IMR-90 (cell line): Measurements from ENCODE around the gene RAB15. TPM values are rescaled to one million over a fixed set of nuclear protein-coding genes. Genes with fewer than 3 reads are reported as not detected.

Experiments
- ATAC-seq: fragments of 200-7000 bp; cut with Tn5 transposase; 2 replicates; pipeline ENCODE4 v1.9.1; 2020; ENCODE audit warnings: low read depth, mild to moderate bottlenecking, moderate library complexity
- BruUV-seq: library from RNA; stranded (reverse); fragments of 400-500 nt; replicated peaks from 2 replicates; lab custom pipeline; 2021; lab: Mats Ljungman, UMichigan
- CTCF ChIA-PET: fragments of 300-600 bp; formaldehyde crosslinking; extraction: SDS; loops from one replicate; lab custom pipeline; 2021; ENCODE audit warnings: antibody characterized with exemption; lab: Yijun Ruan, JAX
- POLR2A ChIA-PET: fragments of 300-600 bp; sonication (Branson Sonifier 250); formaldehyde crosslinking; loops from one replicate; lab custom pipeline; 2022; ENCODE audit warnings: antibody characterized with exemption; ENCODE audit not compliant: unreplicated experiment; lab: Charles Lee
- DNase-seq: peaks from one replicate; pipeline ENCODE4 v3.0.0; 2013
- H2AFZ ChIP-seq: replicated peaks from 2 replicates; pipeline ENCODE3; 2013; ENCODE audit warnings: low read length, mild to moderate bottlenecking; ENCODE audit not compliant: poor library complexity
- H2AK5ac ChIP-seq: 2 replicates; pipeline ENCODE4 v1.6.1; 2013; ENCODE audit warnings: low read depth, low read length, inconsistent platforms
- H2AK9ac ChIP-seq: replicated peaks from 2 replicates; pipeline ENCODE3; 2013; ENCODE audit warnings: mild to moderate bottlenecking, low read depth, low read length, moderate library complexity; ENCODE audit not compliant: poor library complexity
- H2BK120ac ChIP-seq: 2 replicates; pipeline ENCODE4 v1.6.1; 2013; ENCODE audit warnings: low read depth, low read length, inconsistent platforms
- H2BK15ac ChIP-seq: 3 replicates; pipeline ENCODE4 v1.6.1; 2013; ENCODE audit warnings: low read depth, low read length, inconsistent platforms
- H2BK20ac ChIP-seq: 2 replicates; pipeline ENCODE4 v1.6.1; 2013; ENCODE audit warnings: low read depth, mild to moderate bottlenecking, inconsistent platforms, low read length, moderate library complexity
- H2BK5ac ChIP-seq: 2 replicates; pipeline ENCODE4 v1.6.1; 2013; ENCODE audit warnings: mild to moderate bottlenecking, low read depth, low read length, inconsistent platforms; ENCODE audit not compliant: poor library complexity, severe bottlenecking
- H3K14ac ChIP-seq: replicated peaks from 2 replicates; pipeline ENCODE4 v1.6.1; 2013; ENCODE audit warnings: low read depth, low read length, inconsistent platforms
- H3K18ac ChIP-seq: 2 replicates; pipeline ENCODE4 v1.6.1; 2013; ENCODE audit warnings: low read depth, low read length, control low read depth
- H3K23ac ChIP-seq: 2 replicates; pipeline ENCODE4 v1.6.1; 2013; ENCODE audit warnings: low read depth, low read length, inconsistent platforms
- H3K27ac ChIP-seq: 2 replicates; pipeline ENCODE4 v1.5.1; 2013; ENCODE audit warnings: mild to moderate bottlenecking, control low read depth, low read length; ENCODE audit not compliant: insufficient read depth
- H3K27me3 ChIP-seq: 2 replicates; pipeline ENCODE4 v1.6.1; 2013; ENCODE audit warnings: low read length; ENCODE audit not compliant: control insufficient read depth, insufficient read depth
- H3K36me3 ChIP-seq: 2 replicates; pipeline ENCODE4 v1.6.1; 2013; ENCODE audit warnings: low read length, mixed read lengths; ENCODE audit not compliant: control insufficient read depth, insufficient read depth
- H3K4ac ChIP-seq: 2 replicates; pipeline ENCODE4 v1.6.1; 2013; ENCODE audit warnings: low read depth, low read length, inconsistent platforms
- H3K4me1 ChIP-seq: 2 replicates; pipeline ENCODE4 v1.6.1; 2013; ENCODE audit warnings: low read length, mixed read lengths; ENCODE audit not compliant: control insufficient read depth, insufficient read depth
- H3K4me2 ChIP-seq: 2 replicates; pipeline ENCODE4 v1.6.1; 2013; ENCODE audit warnings: low read depth, mild to moderate bottlenecking, control low read depth, low read length, moderate library complexity
- H3K4me3 ChIP-seq: 2 replicates; pipeline ENCODE4 v1.5.1; 2013; ENCODE audit warnings: low read depth, mild to moderate bottlenecking, control low read depth, low read length, moderate library complexity; ENCODE audit not compliant: insufficient read depth
- H3K56ac ChIP-seq: 2 replicates; pipeline ENCODE4 v1.6.1; 2013; ENCODE audit warnings: low read length, inconsistent platforms; ENCODE audit not compliant: insufficient read depth; ENCODE audit errors: extremely low read depth
- H3K79me1 ChIP-seq, 2 experiments: 2 replicates each; pipeline ENCODE4 v1.6.1; 2013; ENCODE audit warnings: low read length in 2 of 2, inconsistent platforms in 1 of 2, low read depth in 1 of 2
- H3K9ac ChIP-seq: 2 replicates; pipeline ENCODE4 v1.6.1; 2013; ENCODE audit warnings: low read depth, low read length, control low read depth
- H3K9me1 ChIP-seq: 2 replicates; pipeline ENCODE4 v1.6.1; 2013; ENCODE audit warnings: low read length, inconsistent platforms; ENCODE audit not compliant: insufficient read depth
- H3K9me3 ChIP-seq: 2 replicates; pipeline ENCODE4 v1.6.1; 2013; ENCODE audit warnings: low read length; ENCODE audit not compliant: control insufficient read depth, insufficient read depth
- H4K20me1 ChIP-seq: 2 replicates; pipeline ENCODE4 v1.6.1; 2013; ENCODE audit warnings: low read length, inconsistent platforms; ENCODE audit not compliant: insufficient read depth
- H4K5ac ChIP-seq: 2 replicates; pipeline ENCODE4 v1.6.1; 2013; ENCODE audit warnings: mild to moderate bottlenecking, low read depth, low read length, control low read depth
- H4K8ac ChIP-seq, 2 experiments: 2 replicates each; pipeline ENCODE4 v1.6.1; 2013; ENCODE audit warnings: low read depth in 2 of 2, low read length in 2 of 2, control low read depth in 1 of 2, inconsistent platforms in 1 of 2
- H4K91ac ChIP-seq: 2 replicates; pipeline ENCODE4 v1.6.1; 2013; ENCODE audit warnings: low read depth, low read length, inconsistent platforms; ENCODE audit not compliant: insufficient read depth
- MAZ ChIP-seq: IDR thresholded peaks from 2 replicates; pipeline ENCODE4 v1.6.1; 2012; ENCODE audit warnings: low read depth, mild to moderate bottlenecking, low read length, improper control_type of control experiment, moderate library complexity, borderline replicate concordance
- NFE2L2 ChIP-seq: fragments of 150-350 bp; IDR thresholded peaks from 2 replicates; pipeline ENCODE4 v1.6.1; 2016; ENCODE audit warnings: low read depth, mild to moderate bottlenecking, low read length
- RAD21 ChIP-seq: IDR thresholded peaks from 2 replicates; pipeline ENCODE4 v1.6.1; 2012; ENCODE audit warnings: low read length, improper control_type of control experiment
- RCOR1 ChIP-seq: IDR thresholded peaks from 2 replicates; pipeline ENCODE4 v1.6.1; 2012; ENCODE audit warnings: mild to moderate bottlenecking, low read length, improper control_type of control experiment; ENCODE audit not compliant: insufficient replicate concordance
- SMC3 ChIP-seq: fragments of 150-350 bp; IDR thresholded peaks from 2 replicates; pipeline ENCODE4 v1.6.1; 2016; ENCODE audit warnings: low read depth, mild to moderate bottlenecking, antibody characterized with exemption, low read length, moderate library complexity
- WGBS, 2 experiments: methylation state at CpG; one replicate each; pipeline versions ENCODE4 v1.1.5 to v1.1.7; 2013; ENCODE audit warnings: missing lambda C conversion rate in 2 of 2; ENCODE audit not compliant: insufficient read length in 1 of 2; ENCODE audit errors: extremely low coverage in 2 of 2; 5-methylcytosine and 5-hydroxymethylcytosine counted together
- dilution Hi-C: fragments of 300-500 bp; cut with HindIII; formaldehyde crosslinking; loops from one replicate; pipeline ENCODE4 v1.14.3; 2018; ENCODE audit warnings: low sequenced_read_pairs; ENCODE audit not compliant: unreplicated experiment
- in situ Hi-C: fragments of 300-500 bp; cut with MboI; formaldehyde crosslinking; loops from 3 replicates; pipeline ENCODE4 v1.14.3; 2019; ENCODE audit warnings: low sequenced_read_pairs, inconsistent platforms, mixed read lengths
- intact Hi-C: fragments of 100-400 bp; cut with micrococcal nuclease; formaldehyde crosslinking; loops from 2 replicates; pipeline ENCODE4 v1.10.0; 2022
- polyA plus RNA-seq, 3 experiments: library from polyadenylated mRNA; depleted of rRNA; stranded (reverse); fragments of >200 nt; gene quantifications; 2 replicates each; pipeline ENCODE4 v1.2.3, GENCODE V29; 2012; ENCODE audit warnings: low replicate concordance in 1 of 3
- total RNA-seq: library from RNA; depleted of rRNA; stranded (reverse); fragments of >200 nt; gene quantifications from 2 replicates; pipeline ENCODE4 v1.2.3, GENCODE V29; 2012

RAB15 gene
- total and polyA plus RNA-seq, 2 of the 4 experiments (the other 2 are of a cell fraction), result 3.4 to 7.8 TPM

- H4K5ac ChIP-seq, result peak overlapping the region; percentile 51
- WGBS, 2 experiments, result 46% methylated on average over 2 of the region's 4 CpGs; no CpG with 5 or more reads in 1 of the 2 experiments
- peak overlapping the region; percentile 67 for H2AK5ac ChIP-seq
- no peak overlapping the region for H2BK120ac ChIP-seq
- peak overlapping the region; percentile 70 for H3K4ac ChIP-seq
- H2BK5ac ChIP-seq, result peak overlapping the region; percentile 83
- H3K27me3 ChIP-seq, result no peaks in the 10 kb centered on the region
- H2BK20ac ChIP-seq, result no peak overlapping the region
- H3K9me3 ChIP-seq, result no peaks in the 10 kb centered on the region
- H4K8ac ChIP-seq, result peak overlapping the region; percentile 68 to 78
- dilution Hi-C loops (no loop called here), in situ Hi-C loops (loop anchor here (25.0 kb wide), 1 partner anchor 378 kb away; the partner anchor contains the start of genes HSPA2 and PPP1R36), intact Hi-C loops (no loop called here)
- H3K9ac ChIP-seq, result peak overlapping the region; percentile 77
- peak overlapping the region; percentile 44; the same call in 1 of the 2 replicates for H3K18ac ChIP-seq
- BruUV-seq, result TSS peak; percentile 78
- H3K4me1 ChIP-seq, result peaks cover 6% of the 10 kb centered on the region
- H3K79me1 ChIP-seq, result peaks cover 20 to 40% of the 10 kb centered on the region in 2 experiments
- H3K56ac ChIP-seq, result peak overlapping the region; percentile 91; the same call in 1 of the 2 replicates
- ChIA-PET CTCF (no interaction called here), POLR2A (interaction anchor here (0.6 to 0.7 kb wide), 2 partner anchors 144 to 373 kb away, joined by 3 to 7 read pairs; no protein-coding TSS in a partner anchor)
- DNase-seq (no peak), ATAC-seq (no peak)
- peak overlapping the region; percentile 90 for H3K4me2 ChIP-seq
- H3K9me1 ChIP-seq, result peaks cover 10% of the 10 kb centered on the region
- H3K14ac ChIP-seq, result peak overlapping the region; percentile 90
- no peak overlapping the region for H2BK15ac ChIP-seq
- no peaks in the 10 kb centered on the region for H3K36me3 ChIP-seq
- no peak for TF ChIP-seq NFE2L2
- TF ChIP-seq MAZ, result no peak
- TF ChIP-seq RAD21, result no peak
- no peak for TF ChIP-seq RCOR1
- TF ChIP-seq SMC3, result no peak
- H4K20me1 ChIP-seq, result peaks cover 15% of the 10 kb centered on the region
- no peak overlapping the region for H2AFZ ChIP-seq
- H3K27ac ChIP-seq, result peak overlapping the region; percentile 75; the same call in 1 of the 2 replicates
- peak overlapping the region; percentile 85 for H3K23ac ChIP-seq
- H3K4me3 ChIP-seq, result peak overlapping the region; percentile 74
- peak overlapping the region; percentile 36; the same call in 1 of the 2 replicates for H4K91ac ChIP-seq
- H2AK9ac ChIP-seq, result peak overlapping the region; percentile 96
These were observed 57.1 kb downstream of the RAB15 start for GRCh38 chr14:64915029-64915424.
